HG03432 (cell line): Measurements from ENCODE around the gene DYNC1LI1.
"Not testable (repeated sequence)": the region's sequence is repeated elsewhere in the genome, so short reads cannot be mapped to it uniquely, and the experiment has no call there.

Source experiments
- ATAC-seq: cut with Tn5 transposase; IDR thresholded peaks from one replicate; pipeline ENCODE4 v1.9.1; 2021; ENCODE audit warnings: mild to moderate bottlenecking, moderate library complexity; ENCODE audit not compliant: unreplicated experiment

The DYNC1LI1 gene

DNA sequence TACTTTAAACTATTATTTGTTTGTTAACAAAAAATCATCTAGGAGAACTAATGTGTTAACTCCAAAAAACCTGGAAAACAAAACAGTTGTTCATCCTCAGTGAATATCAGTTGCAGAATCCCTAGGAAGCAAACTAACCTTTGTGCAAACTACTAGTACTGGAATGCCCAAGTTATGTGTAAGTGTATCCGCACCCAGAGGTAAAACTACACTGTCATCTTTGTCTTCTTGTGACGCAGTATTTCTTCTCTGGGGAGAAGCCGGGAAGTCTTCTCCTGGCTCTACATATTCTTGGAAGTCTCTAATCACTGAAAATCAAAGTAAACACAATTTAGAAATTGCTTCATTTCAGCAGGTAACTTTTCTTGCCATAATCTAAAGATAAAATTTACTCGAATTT, 29.8 kb downstream of the DYNC1LI1 start:
- no peak for ATAC-seq

DNA sequence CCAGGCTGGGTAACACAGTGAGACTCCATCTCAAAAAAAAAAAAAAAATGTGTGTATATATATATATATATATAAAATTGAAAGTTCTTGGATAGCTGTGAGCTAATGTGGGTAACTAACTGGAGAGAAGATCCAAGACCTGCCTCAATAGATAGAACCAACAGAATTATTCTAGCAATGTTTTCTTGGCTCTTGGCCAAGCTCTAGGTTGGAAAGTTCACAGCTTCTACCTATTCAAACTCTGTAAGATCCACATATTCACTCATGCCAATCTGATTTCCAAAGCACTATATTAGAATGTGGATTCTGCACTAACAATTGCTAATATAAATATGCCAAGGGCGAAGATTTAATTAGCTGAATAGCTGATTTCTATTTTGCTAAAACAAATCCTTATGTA, 38.2 kb downstream of the DYNC1LI1 start:
- no peak for ATAC-seq

DNA sequence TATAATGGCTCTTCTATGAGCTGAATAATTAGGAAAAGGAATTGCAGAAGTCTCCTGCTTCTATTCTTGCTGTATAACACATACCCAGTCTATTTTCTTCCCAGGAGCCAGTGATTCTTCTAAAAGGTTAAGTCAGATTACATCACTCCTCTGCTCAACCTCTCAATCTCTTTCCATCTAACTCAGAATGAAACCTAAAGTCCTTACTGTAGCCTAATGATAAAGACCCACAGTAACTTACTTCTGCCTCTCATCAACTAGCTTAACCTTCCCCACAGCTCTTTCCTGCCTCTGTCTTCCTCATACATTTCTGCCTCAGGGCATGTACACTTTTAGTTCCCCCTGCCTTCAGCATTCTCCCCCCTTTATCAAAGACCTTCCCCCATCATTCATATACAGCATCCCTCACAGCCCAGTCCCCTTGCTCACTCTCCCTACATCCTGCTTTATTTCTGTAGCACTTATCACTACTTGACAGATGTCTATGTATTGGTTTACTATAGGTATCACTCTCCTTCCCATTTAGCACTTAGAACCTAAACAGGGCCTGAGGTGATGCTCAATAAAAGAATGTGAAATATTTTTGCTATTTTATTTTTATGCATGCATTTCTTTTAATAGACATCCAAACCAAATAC, 39.5 kb downstream of the DYNC1LI1 start:
- ATAC-seq: peak; percentile 64

DNA sequence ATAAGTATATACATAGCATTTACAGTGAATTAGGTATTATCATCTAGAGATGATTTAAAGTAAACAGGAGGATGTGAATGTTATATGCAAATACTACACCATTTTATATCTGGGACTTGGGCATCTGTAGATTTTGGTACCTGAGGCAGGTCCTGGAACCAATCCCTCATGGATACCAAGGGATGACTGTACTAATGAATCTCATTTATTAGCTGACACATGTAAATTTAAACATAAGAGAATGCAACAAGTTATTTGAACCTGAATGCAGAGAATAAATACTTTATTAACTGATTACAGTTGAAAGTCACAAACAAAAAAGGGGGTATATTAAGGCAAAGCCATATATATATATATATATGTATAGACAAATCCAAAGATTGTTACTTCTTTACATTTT, 44.9 kb downstream of the DYNC1LI1 start:
- ATAC-seq: no peak

- no peak for ATAC-seq
Observed at GRCh38 chr3:32522682-32523081, 48.0 kb downstream of the DYNC1LI1 start.

- ATAC-seq: not testable (repeated sequence)
Observed at GRCh38 chr3:32518921-32519320, 51.7 kb downstream of the DYNC1LI1 start.

DNA sequence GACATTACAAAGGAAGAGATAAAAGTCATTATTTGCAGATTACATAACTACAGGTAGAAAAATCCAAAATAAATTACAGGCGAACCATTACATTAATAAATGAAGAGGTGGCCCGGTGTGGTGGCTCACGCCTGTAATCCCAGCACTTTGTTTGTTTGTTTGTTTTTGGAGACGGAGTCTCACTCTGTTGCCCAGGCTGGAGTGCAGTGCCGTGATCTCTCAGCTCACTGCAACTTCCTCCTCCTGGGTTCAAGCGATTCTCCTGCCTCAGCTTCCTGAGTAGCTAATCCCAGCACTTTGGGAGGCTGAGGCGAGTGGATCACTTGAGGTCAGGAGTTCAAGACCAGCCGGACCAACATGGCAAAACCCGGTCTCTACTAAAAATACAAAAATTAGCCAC, 53.9 kb downstream of the DYNC1LI1 start:
- ATAC-seq: not testable (repeated sequence)

DNA sequence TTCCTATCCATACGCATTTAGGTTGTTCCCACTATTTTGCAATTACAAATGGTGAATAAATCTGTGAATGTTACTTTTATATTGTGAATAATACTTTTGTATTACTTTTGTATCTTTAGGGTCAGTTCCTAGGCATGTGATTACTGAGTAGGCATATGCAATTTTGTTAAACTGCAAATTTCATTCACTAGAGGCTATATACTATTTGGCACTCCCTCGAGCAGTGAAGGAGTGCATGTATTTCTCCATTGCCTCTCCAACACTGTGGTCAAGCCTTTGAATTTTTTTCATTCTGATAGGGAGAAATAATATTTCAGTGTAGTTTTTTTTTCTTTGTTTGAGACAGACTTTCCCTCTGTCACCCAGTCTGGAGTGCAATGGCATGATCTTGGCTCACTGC, 59.7 kb downstream of the DYNC1LI1 start:
- ATAC-seq: no peak

GRCh38 chr3:32510075-32510724, 60.5 kb downstream of the DYNC1LI1 start:
- peak; percentile 88 for ATAC-seq

GRCh38 chr3:32508711-32509110, 61.9 kb downstream of the DYNC1LI1 start:
- no peak for ATAC-seq

GRCh38 chr3:32506466-32506865, 64.2 kb downstream of the DYNC1LI1 start:
- ATAC-seq: no peak

GRCh38 chr3:32502946-32503286, 67.7 kb downstream of the DYNC1LI1 start:
- no peak for ATAC-seq

GRCh38 chr3:32502118-32502945, 68.3 kb downstream of the DYNC1LI1 start, which contains the start of gene CMTM6:
TSS of gene CMTM6 (minus strand) at chr3:32502852. CDS start at chr3:32502745, 107 bp downstream.
- ATAC-seq: peak; percentile 86

DNA sequence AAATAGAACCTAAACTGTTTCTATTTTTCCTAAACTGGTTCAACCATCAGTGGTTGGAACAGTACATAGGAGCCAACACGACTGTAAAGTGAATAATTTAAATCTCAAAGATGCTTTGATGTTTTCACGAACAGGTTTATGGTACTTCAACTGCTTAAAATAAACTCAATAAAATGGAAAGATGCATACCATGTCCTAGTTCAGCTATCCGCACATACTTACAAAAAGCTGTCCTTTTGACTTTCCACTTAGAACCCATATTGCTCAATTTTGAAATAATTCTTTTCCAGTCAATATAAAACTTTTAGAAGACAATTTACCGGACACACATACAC, 68.9 kb downstream of the DYNC1LI1 start:
- ATAC-seq: no peak

DNA sequence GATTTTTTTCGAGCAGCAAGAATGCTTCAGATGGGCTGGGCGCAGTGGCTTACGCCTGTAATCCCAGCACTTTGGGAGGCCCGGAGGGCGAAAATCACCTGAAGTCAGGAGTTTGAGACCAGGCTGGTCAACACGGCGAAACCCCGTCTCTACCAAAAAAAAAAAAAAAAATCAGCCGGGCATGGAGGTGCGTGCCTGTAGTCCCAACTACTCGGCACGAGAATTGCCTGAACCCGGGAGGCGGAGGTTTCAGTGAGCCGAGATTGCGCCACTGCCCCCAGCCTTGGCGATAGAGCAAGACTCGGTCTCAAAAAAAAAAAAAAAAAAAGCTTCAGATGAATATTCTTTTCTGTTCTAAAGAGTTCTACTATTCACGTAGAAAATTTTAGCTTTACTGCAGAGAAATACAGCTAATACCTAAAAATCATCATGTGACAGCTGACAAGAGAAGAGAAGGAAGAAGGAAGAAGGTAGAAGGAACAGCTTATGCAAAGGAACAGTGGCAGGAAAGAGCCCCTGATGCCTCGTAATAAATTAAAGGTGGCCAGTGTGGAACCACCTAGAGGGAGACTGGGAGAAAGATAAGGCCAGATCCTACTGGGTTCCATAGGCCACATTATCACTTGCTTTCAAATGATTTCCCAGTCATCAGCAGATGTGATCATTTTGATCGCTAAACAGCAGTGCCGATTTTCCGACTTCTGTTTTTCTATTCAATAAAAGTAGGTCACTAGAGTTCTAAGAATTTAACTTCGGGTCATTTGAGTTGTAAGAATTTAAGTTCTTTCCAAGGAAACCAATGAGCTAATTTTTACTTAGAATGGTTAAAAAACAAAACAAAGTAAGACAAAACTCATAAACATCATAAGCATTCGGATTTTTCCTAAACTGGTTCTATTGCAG, 69.5 kb downstream of the DYNC1LI1 start:
- ATAC-seq: no peak

DNA sequence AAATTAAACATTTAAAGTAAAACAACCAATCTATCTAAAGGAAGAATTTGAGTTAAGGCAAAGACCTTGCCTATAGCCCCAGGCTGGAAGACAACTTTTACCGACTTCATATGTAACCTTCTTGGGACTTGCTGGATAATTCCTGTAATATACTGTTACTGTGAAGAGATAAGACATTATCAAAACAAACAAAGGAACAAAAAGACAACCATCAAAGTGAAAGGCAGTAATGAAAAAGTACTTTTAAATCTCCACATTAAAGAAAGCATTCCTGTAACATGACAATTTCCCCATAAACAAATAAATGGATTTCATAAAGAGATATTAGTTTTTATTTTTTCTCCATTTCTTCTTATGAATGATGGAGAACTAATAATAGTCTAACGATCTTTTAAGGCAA, 70.4 kb downstream of the DYNC1LI1 start:
- ATAC-seq: no peak

GRCh38 chr3:32499585-32499984, 71.1 kb downstream of the DYNC1LI1 start:
- no peak for ATAC-seq

GRCh38 chr3:32498992-32499391, 71.7 kb downstream of the DYNC1LI1 start:
- no peak for ATAC-seq

DNA sequence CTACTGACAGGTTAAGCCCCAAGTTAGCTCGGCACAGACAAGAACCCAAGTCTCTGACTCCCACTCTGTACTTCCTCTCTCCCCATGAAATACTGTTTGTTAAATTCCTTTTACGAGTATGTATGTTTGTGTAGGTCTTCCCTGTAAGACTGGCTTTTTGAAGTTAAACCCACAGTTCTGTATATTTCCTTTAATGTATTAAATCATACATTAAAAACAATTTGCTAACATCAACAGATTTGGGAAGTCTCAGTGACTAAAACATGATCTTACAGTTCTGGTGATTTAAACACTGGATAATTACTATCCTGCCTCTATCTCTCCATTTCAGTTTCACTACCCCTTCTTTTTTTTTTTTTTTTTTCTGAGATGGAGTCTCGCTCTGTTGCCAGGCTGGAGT, 72.4 kb downstream of the DYNC1LI1 start:
- ATAC-seq: no peak

DNA sequence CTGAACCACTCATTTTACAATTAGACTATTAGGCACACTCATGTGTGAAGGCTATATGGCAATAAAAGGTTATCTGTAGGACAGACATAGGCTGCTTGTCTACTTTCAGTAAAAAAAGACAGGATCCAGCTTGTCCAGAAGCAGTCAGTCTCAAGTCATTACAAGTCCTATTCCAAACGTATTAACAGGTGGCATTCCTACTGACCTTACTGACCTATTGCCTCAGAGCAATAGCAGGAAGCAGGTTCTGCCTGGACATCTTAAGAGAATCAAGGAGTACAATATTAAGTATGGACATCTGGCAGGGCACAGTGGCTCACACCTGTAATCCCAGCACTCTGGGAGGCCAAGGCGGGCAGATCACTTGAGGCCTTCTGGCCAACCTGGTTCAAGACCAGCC, 75.0 kb downstream of the DYNC1LI1 start:
- no peak for ATAC-seq

- ATAC-seq: no peak
Observed at GRCh38 chr3:32495085-32495484, 75.6 kb downstream of the DYNC1LI1 start.
